Ascending aorta (tissue), 2 donors: Measurements from ENCODE around the gene CLEC3A. TPM values are rescaled to one million over a fixed set of nuclear protein-coding genes. Genes with fewer than 3 reads are reported as not detected.

Experiments
- DNase-seq, 2 donors: peaks; one replicate each; pipeline ENCODE4 v3.0.0-alpha.2; 2019; ENCODE audit warnings: low spot score in 2 of 2
- H3K27ac ChIP-seq, 2 donors: fragments of 200-600 bp; sonication (generic); one replicate each; pipeline ENCODE4 v1.5.1; 2016 to 2017; ENCODE audit warnings: mild to moderate bottlenecking in 1 of 2
- H3K27me3 ChIP-seq: fragments of 200-600 bp; sonication (generic); one replicate; pipeline ENCODE4 v1.5.1; 2017
- H3K36me3 ChIP-seq, 2 donors: fragments of 200-600 bp; sonication (generic); one replicate each; pipeline ENCODE4 v1.5.1; 2016
- H3K4me1 ChIP-seq, 2 donors: fragments of 200-600 bp; sonication (generic); one replicate each; pipeline ENCODE4 v1.5.1; 2016 to 2017; ENCODE audit warnings: mild to moderate bottlenecking in 1 of 2
- H3K4me3 ChIP-seq, 2 donors: fragments of 200-600 bp; sonication (generic); one replicate each; pipeline ENCODE4 v1.5.1; 2016 to 2017; ENCODE audit warnings: mild to moderate bottlenecking in 1 of 2
- H3K9me3 ChIP-seq, 2 donors: fragments of 200-600 bp; sonication (generic); one replicate each; pipeline ENCODE4 v1.5.1; 2016
- CTCF ChIP-seq, 3 experiments: fragments of 200-600 bp in 2 of 3; fragments of 450-650 bp in 1 of 3; sonication (generic) in 2 of 3; IDR thresholded peaks; one replicate each; pipeline ENCODE4 v1.5.1; 2016 to 2019; ENCODE audit warnings: antibody characterized with exemption in 3 of 3, mild to moderate bottlenecking in 1 of 3, moderate library complexity in 1 of 3
- intact Hi-C: fragments of 100-400 bp; cut with DNase I; formaldehyde crosslinking; loops from one replicate; pipeline ENCODE4 v1.15.1; 2023
- total RNA-seq: library from RNA; depleted of rRNA; stranded (reverse); fragments of >200 nt; gene quantifications from one replicate; pipeline ENCODE4 v1.1.0, GENCODE V29; 2016

Gene CLEC3A
- total RNA-seq, 1 donor from 2014 or later: not detected

GRCh38 chr16:77993111-77993985 lies 29.0 kb upstream of the CLEC3A start:
- peaks cover 0 to 30% of the 10 kb centered on the region in 2 donors for H3K9me3 ChIP-seq
- peak overlapping the region; percentile 84 to 85 for H3K27ac ChIP-seq
- H3K36me3 ChIP-seq: no peaks in the 10 kb centered on the region
- no peak for TF ChIP-seq CTCF (IDR thresholded peaks at IDR 0.05)
- DNase-seq: no peak
- no peaks in the 10 kb centered on the region for H3K27me3 ChIP-seq
- H3K4me3 ChIP-seq: peak overlapping the region in 1 of 2 donors; percentile 6
- H3K4me1 ChIP-seq: peaks cover 0 to 3% of the 10 kb centered on the region in 2 donors
- intact Hi-C loops: loop anchor here (5.0 kb wide), 1 partner anchor 801 kb away; the partner anchor contains the start of gene MON1B

GRCh38 chr16:77995843-77996455 lies 26.4 kb upstream of the CLEC3A start:
- no peak for DNase-seq

GRCh38 chr16:77998350-77999023 lies 23.9 kb upstream of the CLEC3A start:
- peaks cover 0 to 23% of the 10 kb centered on the region in 2 donors for H3K9me3 ChIP-seq
- no peak overlapping the region for H3K27ac ChIP-seq
- intact Hi-C loops: no loop called here
- no peaks in the 10 kb centered on the region for H3K36me3 ChIP-seq
- no peaks in the 10 kb centered on the region for H3K27me3 ChIP-seq
- H3K4me3 ChIP-seq: no peak overlapping the region
- no peak for TF ChIP-seq CTCF (IDR thresholded peaks at IDR 0.05)
- H3K4me1 ChIP-seq: no peaks in the 10 kb centered on the region
- DNase-seq: no peak

More at GRCh38 chr16:77995843-77996455, 26.4 kb upstream of the CLEC3A start:
- no peaks in the 10 kb centered on the region for H3K27me3 ChIP-seq
- no peak for TF ChIP-seq CTCF (IDR thresholded peaks at IDR 0.05)
- intact Hi-C loops: no loop called here
- H3K4me1 ChIP-seq: no peaks in the 10 kb centered on the region
- no peak overlapping the region for H3K4me3 ChIP-seq
- no peaks in the 10 kb centered on the region for H3K36me3 ChIP-seq
- no peak overlapping the region for H3K27ac ChIP-seq
- H3K9me3 ChIP-seq: peaks cover 0 to 30% of the 10 kb centered on the region in 2 donors

- intact Hi-C loops: loop anchor here (2.0 to 5.0 kb wide), 3 partner anchors 15 to 279 kb away; partner anchors contain the start of genes NUDT7 and VAT1L
- peak overlapping the region; percentile 21 to 63 for H3K27ac ChIP-seq
- H3K9me3 ChIP-seq: peaks cover 0 to 12% of the 10 kb centered on the region in 2 donors
- H3K4me1 ChIP-seq: no peaks in the 10 kb centered on the region
- DNase-seq: no peak
- no peaks in the 10 kb centered on the region for H3K36me3 ChIP-seq
- no peak overlapping the region for H3K4me3 ChIP-seq
- no peaks in the 10 kb centered on the region for H3K27me3 ChIP-seq
- TF ChIP-seq CTCF (IDR thresholded peaks at IDR 0.05): no peak
These were observed 20.8 kb upstream of the CLEC3A start for GRCh38 chr16:78001451-78002025.

GRCh38 chr16:78002915-78003538 lies 19.3 kb upstream of the CLEC3A start:
- intact Hi-C loops: loop anchor here (1.0 to 5.0 kb wide), 5 partner anchors 16 to 328 kb away; partner anchors contain the start of genes NUDT7 and VAT1L
- Histone ChIP-seq H3K4me3 (no peak overlapping the region), H3K27me3 (no peaks in the 10 kb centered on the region), H3K27ac (no peak overlapping the region), H3K36me3 (no peaks in the 10 kb centered on the region), H3K9me3 (no peaks in the 10 kb centered on the region), H3K4me1 (no peaks in the 10 kb centered on the region)
- TF ChIP-seq CTCF (IDR thresholded peaks at IDR 0.05): peak; percentile 87 to 90 (median 88)
- DNase-seq: peak; percentile 32 to 94
